Natural killer cell treated with Interleukin-12 subunit alpha and Interleukin-12 subunit beta and Interleukin-15 and Interleukin-18, amount 100 ng/mL, for 72 hours (primary cell): ENCODE results near the gene HOXA11. TPM values are rescaled to one million over a fixed set of nuclear protein-coding genes. Genes with fewer than 3 reads are reported as not detected.
A peak's percentile ranks its signal among the peaks of the same experiment; 100 is the strongest.

Experiments
- ATAC-seq, 2 donors: fragments of 150-1000 bp; cut with Tn5 transposase in 1 of 2; sonication (Bioruptor Pico), chemical (Tn5 transposase) in 1 of 2; 2 replicates each; pipeline ENCODE4 v1.10.0; 2021
- DNase-seq: peaks from one replicate; pipeline ENCODE4 v3.0.0; 2022; ENCODE audit warnings: low spot score
- H3K27ac Mint-ChIP-seq, 2 donors: 1 replicate in 1 of 2; 2 replicates in 1 of 2; pipeline ENCODE4 v1.8.0; 2022; ENCODE audit warnings: mixed read lengths in 2 of 2, mild to moderate bottlenecking in 1 of 2, moderate library complexity in 1 of 2
- H3K27me3 Mint-ChIP-seq, 2 donors: 1 replicate in 1 of 2; 2 replicates in 1 of 2; pipeline ENCODE4 v1.8.0; 2022; ENCODE audit warnings: mixed read lengths in 2 of 2
- H3K36me3 Mint-ChIP-seq: one replicate; pipeline ENCODE4 v1.8.0; 2022; ENCODE audit warnings: mixed read lengths
- H3K4me1 Mint-ChIP-seq, 2 donors: 1 replicate in 1 of 2; 2 replicates in 1 of 2; pipeline ENCODE4 v1.8.0; 2022; ENCODE audit warnings: low read depth in 2 of 2, mixed read lengths in 2 of 2, mild to moderate bottlenecking in 1 of 2
- H3K4me3 Mint-ChIP-seq: one replicate; pipeline ENCODE4 v1.8.0; 2022; ENCODE audit warnings: mixed read lengths
- H3K9me3 Mint-ChIP-seq: 2 replicates; pipeline ENCODE4 v1.8.0; 2022; ENCODE audit warnings: mixed read lengths
- total RNA-seq, 2 donors: library from RNA; stranded (reverse); gene quantifications; one replicate each; pipeline ENCODE4 v1.2.3, GENCODE V29; 2022

The HOXA11 gene
- total RNA-seq, 2 donors from 2014 or later = 0.20 to 0.76 TPM

DNA sequence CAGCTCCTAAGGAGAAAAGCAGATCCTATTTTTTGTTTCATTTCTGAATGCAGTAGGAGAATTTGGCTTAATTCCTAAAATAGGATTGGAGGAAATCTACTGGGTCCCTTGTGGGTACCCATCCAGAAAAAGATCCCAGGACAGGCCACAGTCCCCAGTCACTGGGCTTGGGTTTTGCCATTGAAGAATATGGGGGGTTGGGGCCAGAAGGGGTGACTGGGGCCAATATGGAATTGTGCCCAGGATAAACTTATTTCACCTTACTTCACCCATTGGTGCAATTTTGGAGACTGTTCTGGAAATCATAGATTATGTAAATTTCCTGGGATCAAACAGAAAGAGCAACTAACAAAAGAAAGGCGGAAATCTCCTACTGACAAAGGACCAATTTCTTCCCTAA is 46.6 kb downstream of the HOXA11 start:
- Mint-ChIP-seq H3K4me3 (no peak overlapping the region), H3K27ac (no peak overlapping the region), H3K27me3 (peaks cover 35 to 59% of the 10 kb centered on the region in 2 donors), H3K36me3 (no peaks in the 10 kb centered on the region), H3K4me1 (peaks cover 30% of the 10 kb centered on the region in 2 donors), H3K9me3 (no peaks in the 10 kb centered on the region)
- ATAC-seq = no peak
- DNase-seq = no peak

- Mint-ChIP-seq H3K36me3 (no peaks in the 10 kb centered on the region), H3K27me3 (peaks cover 34 to 63% of the 10 kb centered on the region in 2 donors), H3K27ac (peak overlapping the region in 1 of 2 donors; percentile 2), H3K9me3 (no peaks in the 10 kb centered on the region), H3K4me1 (peaks cover 29 to 30% of the 10 kb centered on the region in 2 donors), H3K4me3 (no peak overlapping the region)
- DNase-seq (no peak), ATAC-seq (no peak)
Observed at GRCh38 chr7:27137640-27138315, 47.3 kb downstream of the HOXA11 start.

- peaks cover 24 to 26% of the 10 kb centered on the region in 2 donors for H3K4me1 Mint-ChIP-seq
- DNase-seq (no peak), ATAC-seq (peak; percentile 66 to 67)
- no peaks in the 10 kb centered on the region for H3K36me3 Mint-ChIP-seq
- H3K27me3 Mint-ChIP-seq = peaks cover 23 to 56% of the 10 kb centered on the region in 2 donors
- H3K9me3 Mint-ChIP-seq = no peaks in the 10 kb centered on the region
- peak overlapping the region; percentile 52 for H3K4me3 Mint-ChIP-seq
- H3K27ac Mint-ChIP-seq = peak overlapping the region in 1 of 2 donors; percentile 57
Observed at GRCh38 chr7:27134392-27134791, 50.6 kb downstream of the HOXA11 start.

- H3K9me3 Mint-ChIP-seq = no peaks in the 10 kb centered on the region
- peaks cover 24 to 29% of the 10 kb centered on the region in 2 donors for H3K4me1 Mint-ChIP-seq
- no peak for DNase-seq
- ATAC-seq = no peak
- no peaks in the 10 kb centered on the region for H3K36me3 Mint-ChIP-seq
- peak overlapping the region in 1 of 2 donors; percentile 57 for H3K27ac Mint-ChIP-seq
- peaks cover 28 to 64% of the 10 kb centered on the region in 2 donors for H3K27me3 Mint-ChIP-seq
- peak overlapping the region; percentile 52 for H3K4me3 Mint-ChIP-seq
Observed at GRCh38 chr7:27133409-27134231, 51.4 kb downstream of the HOXA11 start.

GRCh38 chr7:27132978-27133377 is 52.1 kb downstream of the HOXA11 start:
- DNase-seq = no peak
- peaks cover 30 to 63% of the 10 kb centered on the region in 2 donors for H3K27me3 Mint-ChIP-seq
- no peaks in the 10 kb centered on the region for H3K9me3 Mint-ChIP-seq
- no peak for ATAC-seq
- H3K4me3 Mint-ChIP-seq = no peak overlapping the region
- H3K36me3 Mint-ChIP-seq = no peaks in the 10 kb centered on the region
- no peak overlapping the region for H3K27ac Mint-ChIP-seq
- H3K4me1 Mint-ChIP-seq = peaks cover 24 to 29% of the 10 kb centered on the region in 2 donors

DNA sequence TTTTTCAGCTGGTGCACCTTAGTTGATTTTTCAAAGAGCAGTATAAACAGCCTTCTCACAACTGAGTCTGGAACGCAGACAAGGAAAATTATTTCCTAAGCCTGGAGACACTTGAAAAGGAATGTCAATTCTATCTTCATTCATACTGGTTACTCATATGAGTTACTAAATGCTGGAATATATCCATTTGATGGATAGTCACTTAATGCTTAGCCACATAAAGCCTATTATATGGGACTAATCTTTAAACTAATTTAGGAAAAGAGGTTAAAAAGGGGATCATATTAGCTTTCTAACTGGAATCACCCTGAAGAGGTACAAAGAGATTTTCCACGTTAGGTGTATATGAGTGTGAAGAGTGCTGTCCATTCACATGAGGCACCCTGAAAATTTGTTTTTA is 52.8 kb downstream of the HOXA11 start:
- ATAC-seq (no peak), DNase-seq (no peak)
- Mint-ChIP-seq H3K4me1 (peaks cover 24 to 28% of the 10 kb centered on the region in 2 donors), H3K4me3 (no peak overlapping the region), H3K27ac (no peak overlapping the region), H3K9me3 (no peaks in the 10 kb centered on the region), H3K36me3 (no peaks in the 10 kb centered on the region), H3K27me3 (peaks cover 29 to 64% of the 10 kb centered on the region in 2 donors)

DNA sequence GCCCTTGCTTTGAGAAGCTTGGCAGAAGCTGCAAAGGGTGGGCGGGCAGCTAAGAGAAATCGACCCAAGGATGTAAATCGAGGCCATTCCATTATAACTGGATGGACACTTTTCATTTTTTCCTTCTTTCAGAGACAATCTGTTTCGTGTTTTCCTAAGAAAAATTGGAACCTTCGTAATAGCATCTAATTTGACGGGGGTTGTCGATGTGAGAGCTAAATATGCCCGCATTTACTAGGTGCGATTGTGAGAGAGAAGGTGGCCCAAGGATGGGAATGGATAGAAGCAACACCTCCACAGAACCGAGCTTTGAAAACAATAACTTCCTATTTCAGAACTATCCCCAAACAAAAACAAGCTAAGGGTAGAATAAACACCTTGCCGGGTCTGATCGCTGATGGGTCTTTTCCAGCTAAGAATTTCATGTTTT is 53.6 kb downstream of the HOXA11 start:
- no peak for DNase-seq
- Mint-ChIP-seq H3K9me3 (no peaks in the 10 kb centered on the region), H3K4me1 (peaks cover 24 to 25% of the 10 kb centered on the region in 2 donors), H3K27me3 (peaks cover 31 to 71% of the 10 kb centered on the region in 2 donors), H3K36me3 (no peaks in the 10 kb centered on the region), H3K27ac (no peak overlapping the region), H3K4me3 (no peak overlapping the region)
- no peak for ATAC-seq

Other genes starting within 250 kb of the HOXA11 start
- under 1 TPM; 0.36 to 0.78 TPM for gene HOXA1, start 89.2 kb downstream of the HOXA11 start, total RNA-seq
- gene HOXA2, start 82.5 kb downstream of the HOXA11 start, total RNA-seq = not detected
- gene HOXA4, start 54.5 kb downstream of the HOXA11 start, total RNA-seq = under 1 TPM in 1 of 2 donors, not detected in 1; 0.55 TPM
- under 1 TPM; 0.33 to 0.64 TPM for gene HOXA5, start 41.6 kb downstream of the HOXA11 start, total RNA-seq
- gene HOXA6, start 37.5 kb downstream of the HOXA11 start, total RNA-seq = under 1 TPM in 1 of 2 donors, not detected in 1; 0.81 TPM
- not detected for gene HOXA3, start 32.6 kb downstream of the HOXA11 start, total RNA-seq
- under 1 TPM in 1 of 2 donors, not detected in 1; 0.20 TPM for gene HOXA7, start 28.6 kb downstream of the HOXA11 start, total RNA-seq
- 1 to 10 TPM in 1 of 2 donors, not detected in 1; 2.4 TPM for gene HOXA9, start 19.7 kb downstream of the HOXA11 start, total RNA-seq
- gene HOXA10, start 10.9 kb downstream of the HOXA11 start, total RNA-seq = 1 to 10 TPM in 1 of 2 donors, under 1 TPM in 1; 0.88 to 1.3 TPM
- not detected for gene HOXA13, start 14.9 kb upstream of the HOXA11 start, total RNA-seq
- not detected for gene EVX1, start 57.6 kb upstream of the HOXA11 start, total RNA-seq